IPS-11a (cell line): ENCODE measurements around the gene SEMA6D.
"Not testable (repeated sequence)": the region's sequence is repeated elsewhere in the genome, so short reads cannot be mapped to it uniquely, and the experiment has no call there.

Experiments
- H3K4me3 ChIP-seq: one replicate; pipeline ENCODE4 v1.5.1; 2013; ENCODE audit warnings: low read depth, low read length, control low read depth

SEMA6D gene

GRCh38 chr15:47715856-47716445 is 1.4 kb upstream of the SEMA6D start:
- H3K4me3 ChIP-seq: no peak overlapping the region

GRCh38 chr15:47716516-47716915 is 789 bp upstream of the SEMA6D start:
- no peak overlapping the region for H3K4me3 ChIP-seq

- peak overlapping the region; percentile 67 for H3K4me3 ChIP-seq
These were observed 1.5 kb downstream of the SEMA6D start for GRCh38 chr15:47718497-47719437.

GRCh38 chr15:47719730-47720129 is 2.4 kb downstream of the SEMA6D start:
- H3K4me3 ChIP-seq: no peak overlapping the region

- H3K4me3 ChIP-seq: no peak overlapping the region
These were observed 3.2 kb downstream of the SEMA6D start for GRCh38 chr15:47720555-47720954.

- H3K4me3 ChIP-seq: no peak overlapping the region
These were observed 4.4 kb downstream of the SEMA6D start for GRCh38 chr15:47721676-47722075.

- H3K4me3 ChIP-seq: no peak overlapping the region
These were observed 7.0 kb downstream of the SEMA6D start for GRCh38 chr15:47724346-47724745.

GRCh38 chr15:47725051-47725450 is 7.7 kb downstream of the SEMA6D start:
- no peak overlapping the region for H3K4me3 ChIP-seq

GRCh38 chr15:47725906-47726305 is 8.6 kb downstream of the SEMA6D start:
- H3K4me3 ChIP-seq: no peak overlapping the region

- H3K4me3 ChIP-seq: no peak overlapping the region
These were observed 9.1 kb downstream of the SEMA6D start for GRCh38 chr15:47726399-47726823.

- no peak overlapping the region for H3K4me3 ChIP-seq
These were observed 9.8 kb downstream of the SEMA6D start for GRCh38 chr15:47727137-47727536.

- H3K4me3 ChIP-seq: no peak overlapping the region
These were observed 10.4 kb downstream of the SEMA6D start for GRCh38 chr15:47727676-47728075.

- H3K4me3 ChIP-seq: no peak overlapping the region
These were observed 11.1 kb downstream of the SEMA6D start for GRCh38 chr15:47728426-47728825.

GRCh38 chr15:47728886-47729285 is 11.6 kb downstream of the SEMA6D start:
- H3K4me3 ChIP-seq: no peak overlapping the region

- no peak overlapping the region for H3K4me3 ChIP-seq
These were observed 13.9 kb downstream of the SEMA6D start for GRCh38 chr15:47731230-47731629.

GRCh38 chr15:47732248-47732647 is 14.9 kb downstream of the SEMA6D start:
- H3K4me3 ChIP-seq: no peak overlapping the region

GRCh38 chr15:47733085-47733484 is 15.8 kb downstream of the SEMA6D start:
- H3K4me3 ChIP-seq: no peak overlapping the region

GRCh38 chr15:47736143-47736786 is 19.0 kb downstream of the SEMA6D start:
- no peak overlapping the region for H3K4me3 ChIP-seq

- H3K4me3 ChIP-seq: no peak overlapping the region
These were observed 20.2 kb downstream of the SEMA6D start for GRCh38 chr15:47737477-47737876.

- H3K4me3 ChIP-seq: not testable (repeated sequence)
These were observed 21.0 kb downstream of the SEMA6D start for GRCh38 chr15:47738144-47738825.

- H3K4me3 ChIP-seq: no peak overlapping the region
These were observed 23.8 kb downstream of the SEMA6D start for GRCh38 chr15:47741082-47741481.
